Stimulated activated CD8-positive, alpha-beta memory T cell treated with anti-CD3 and anti-CD28 coated beads, Interleukin-7, amount 100 ng/mL, for 1 hour (primary cell): Measurements from ENCODE around the gene VCL.

Source experiments
- DNase-seq, 2 donors: peaks; one replicate each; pipeline ENCODE4 v3.0.0-alpha.2; 2020; ENCODE audit warnings: low read depth in 2 of 2

Gene VCL

DNA sequence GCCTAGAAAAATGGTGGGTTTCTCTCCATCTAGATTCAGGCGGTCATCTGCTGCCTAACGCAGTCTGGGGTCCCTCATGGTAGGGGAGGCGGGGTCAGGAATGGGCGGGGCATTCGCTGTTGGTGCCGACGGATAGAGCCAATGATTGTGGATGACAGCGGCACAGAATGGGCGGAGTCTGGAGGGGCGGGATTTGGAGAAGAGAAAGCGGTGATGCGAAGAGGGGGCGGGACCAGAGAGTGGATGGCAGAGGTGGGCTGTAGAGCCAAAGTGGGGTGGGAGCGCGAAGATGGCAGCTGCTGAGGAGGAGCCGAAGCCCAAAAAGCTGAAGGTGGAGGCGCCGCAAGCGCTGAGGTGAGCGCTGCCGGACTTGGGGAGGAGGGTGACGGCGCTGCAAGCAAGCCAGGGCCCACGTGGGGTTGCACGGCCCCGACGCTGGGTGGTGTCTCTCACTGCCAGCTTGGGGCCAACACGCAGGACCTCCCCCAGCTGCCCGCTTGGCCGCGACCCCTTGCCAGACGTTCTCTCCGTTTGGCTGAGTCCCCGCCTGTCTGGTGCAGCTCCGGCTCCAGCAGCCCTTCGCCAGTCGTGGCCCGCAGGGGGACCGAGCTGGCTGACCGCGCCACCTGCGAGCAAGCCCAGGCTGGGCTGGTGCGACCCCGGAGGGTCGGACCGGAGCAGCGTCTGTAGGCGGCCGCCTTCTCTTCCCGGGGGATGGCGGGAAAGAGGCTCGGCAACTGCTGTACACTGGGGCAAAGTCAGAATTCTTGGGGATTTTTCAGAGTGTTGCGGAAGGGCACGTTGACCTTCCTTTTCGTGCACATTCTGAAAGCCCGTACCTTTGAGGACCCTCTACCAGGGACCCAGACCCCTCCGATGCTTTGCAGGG lies 153.3 kb downstream of the VCL start, which contains the start of gene ADK:
ADK (plus strand) TSS at position 232 of the 889 bp plus-strand sequence; CDS start at position 290, 58 bp downstream.
- DNase-seq: peak; percentile 99 to 100

- DNase-seq: no peak
Measured at GRCh38 chr10:74151879-74152722, 154.2 kb downstream of the VCL start.

- no peak for DNase-seq
Measured at GRCh38 chr10:74153123-74153522, 155.2 kb downstream of the VCL start.

DNA sequence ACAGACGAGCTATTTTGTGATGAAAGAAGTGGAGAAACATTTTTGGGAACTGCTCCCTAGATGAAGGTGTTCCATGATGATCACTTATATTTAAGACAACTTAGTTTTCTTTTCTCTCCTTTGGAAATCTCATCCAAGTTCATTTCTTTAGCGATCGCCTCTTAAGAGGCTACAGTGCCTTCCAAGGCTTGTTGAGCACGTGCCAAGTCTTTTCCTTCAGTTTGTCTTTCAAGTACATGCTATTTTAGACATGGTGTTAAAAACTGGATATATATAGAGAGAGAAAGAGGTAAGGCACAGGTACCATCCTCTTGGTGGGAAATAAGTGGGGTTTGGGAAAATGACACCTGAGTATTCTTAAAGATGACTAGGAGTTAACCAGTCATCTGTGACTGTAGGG lies 155.8 kb downstream of the VCL start:
- no peak for DNase-seq

GRCh38 chr10:74156919-74157289 lies 159.0 kb downstream of the VCL start:
- no peak for DNase-seq

GRCh38 chr10:74160013-74160412 lies 162.1 kb downstream of the VCL start:
- no peak for DNase-seq

DNA sequence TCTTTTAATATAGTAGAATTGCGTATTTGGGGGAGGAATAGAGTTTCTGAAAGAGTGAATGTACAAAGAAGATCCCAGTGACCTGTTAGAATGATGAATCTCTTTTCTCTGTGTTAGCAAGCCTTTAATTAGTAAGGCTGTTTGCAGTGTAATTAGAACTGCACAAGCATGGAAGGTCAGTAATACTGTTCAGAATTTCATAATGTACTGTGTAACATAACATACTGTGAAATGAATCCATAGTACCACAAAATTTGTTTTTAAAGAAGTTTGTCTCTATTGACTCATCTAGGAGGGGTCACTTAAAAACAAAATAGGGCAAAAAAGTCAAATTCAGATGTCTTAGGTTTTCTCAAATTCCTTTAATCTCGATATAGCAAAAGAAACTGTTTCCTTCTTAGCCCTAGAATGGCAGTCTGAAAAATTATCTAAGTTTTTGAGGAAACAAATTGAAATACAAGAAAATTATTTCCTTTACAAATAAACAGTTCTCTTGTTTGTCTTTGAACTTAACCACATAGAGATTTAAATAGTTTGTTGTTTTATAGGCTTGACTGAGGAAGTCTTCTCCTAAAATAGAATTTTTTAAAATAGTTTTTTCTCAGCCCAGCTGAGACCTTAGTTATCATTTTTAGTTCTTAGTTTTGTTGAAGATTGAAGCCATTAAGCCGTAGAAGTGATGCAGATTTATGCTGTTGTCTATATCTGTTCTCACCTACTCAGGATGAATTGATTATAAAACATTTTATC lies 165.6 kb downstream of the VCL start:
- no peak for DNase-seq

DNA sequence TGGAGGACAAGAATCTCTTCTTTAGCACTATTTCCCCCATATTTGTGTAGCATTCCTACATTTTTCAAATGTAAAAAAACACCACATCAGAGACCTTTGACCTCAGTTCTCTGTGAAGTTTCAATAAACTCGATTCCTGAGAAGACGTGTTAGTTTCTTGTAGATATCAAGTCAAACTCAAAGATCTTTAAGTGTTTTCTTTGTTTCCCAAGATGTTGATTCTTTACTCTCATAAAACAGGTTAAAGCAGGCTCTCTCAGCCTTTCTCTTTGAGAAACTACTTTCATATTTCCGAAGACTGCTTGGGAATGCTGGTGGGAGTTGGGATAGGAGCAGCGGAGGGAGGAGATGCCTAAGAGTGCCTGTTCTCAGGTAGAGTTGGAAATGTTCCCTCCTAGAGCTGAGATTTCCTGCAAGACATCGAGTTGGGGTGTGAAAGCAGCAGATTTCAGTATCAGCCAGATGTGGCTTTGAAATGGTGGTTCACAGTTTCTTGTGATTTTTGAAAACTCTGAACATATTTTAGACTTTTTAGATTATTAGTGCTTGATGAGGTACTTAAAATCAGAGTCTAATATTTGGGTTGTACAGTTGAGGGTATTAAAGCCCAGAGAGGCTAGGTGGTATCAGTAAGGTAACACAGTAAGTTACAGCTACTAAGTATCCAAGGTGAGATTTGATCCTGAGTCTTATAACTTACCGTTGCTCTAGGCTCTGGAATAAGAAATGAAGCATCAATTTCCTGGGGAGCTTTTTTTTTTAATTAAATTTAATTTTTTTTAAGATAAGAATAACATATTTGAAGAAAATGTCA lies 167.0 kb downstream of the VCL start:
- no peak for DNase-seq

- no peak for DNase-seq
Measured at GRCh38 chr10:74165530-74165901, 167.6 kb downstream of the VCL start.

- no peak for DNase-seq
Measured at GRCh38 chr10:74167443-74167842, 169.5 kb downstream of the VCL start.
